GM12878 (cell line): ENCODE results near the gene TIPARP.

ENCODE experiments used
- CHD2 ChIP-seq: IDR thresholded peaks from 2 replicates; pipeline ENCODE4 v1.6.1; 2011; ENCODE audit warnings: low read depth, low read length, improper control_type of control experiment, borderline replicate concordance
- EZH2 ChIP-seq: IDR thresholded peaks from 2 replicates; pipeline ENCODE4 v1.6.1; 2012; ENCODE audit warnings: low read depth, mild to moderate bottlenecking, control low read depth, inconsistent platforms, low read length, borderline replicate concordance; ENCODE audit not compliant: control insufficient read depth
- HDAC2 ChIP-seq: fragments of 200-600 bp; sonication (generic); IDR thresholded peaks from 2 replicates; pipeline ENCODE4 v1.6.1; 2017
- SREBF2 ChIP-seq: IDR thresholded peaks from 2 replicates; pipeline ENCODE4 v1.6.1; 2012; ENCODE audit warnings: mild to moderate bottlenecking, low read length
- YBX1 ChIP-seq: fragments of 450-650 bp; IDR thresholded peaks from 2 replicates; pipeline ENCODE4 v1.6.1; 2016; ENCODE audit warnings: antibody characterized with exemption
- TF ChIP-seq, protein P1 (sequence below): fragments of 450-650 bp; conservative IDR thresholded peaks from 2 replicates; pipeline ENCODE4 v1.6.1; 2017; ENCODE audit warnings: mild to moderate bottlenecking, moderate library complexity
- TF ChIP-seq, protein P2 (sequence below), 3 experiments: IDR thresholded peaks in 2 of 3; conservative IDR thresholded peaks in 1 of 3; 2 replicates each; pipeline ENCODE4 v1.5.1; 2011; ENCODE audit warnings: low read depth in 3 of 3, low read length in 3 of 3, mild to moderate bottlenecking in 3 of 3, control low read depth in 2 of 3, moderate library complexity in 2 of 3, inconsistent platforms in 1 of 3, mixed read lengths in 1 of 3; ENCODE audit not compliant: control insufficient read depth in 2 of 3, insufficient read depth in 1 of 3; ENCODE audit errors: extremely low read depth in 1 of 3
- TF ChIP-seq, protein P3 (sequence below): fragments of 450-650 bp; IDR thresholded peaks from 2 replicates; pipeline ENCODE4 v1.6.1; 2018; ENCODE audit warnings: borderline replicate concordance, mild to moderate bottlenecking; ENCODE audit not compliant: partially characterized antibody
- TF ChIP-seq, protein P4 (sequence below): fragments of 450-650 bp; IDR thresholded peaks from 2 replicates; pipeline ENCODE4 v1.6.1; 2017; ENCODE audit warnings: mild to moderate bottlenecking, low read depth, inconsistent platforms; ENCODE audit not compliant: poor library complexity, severe bottlenecking

DNA sequence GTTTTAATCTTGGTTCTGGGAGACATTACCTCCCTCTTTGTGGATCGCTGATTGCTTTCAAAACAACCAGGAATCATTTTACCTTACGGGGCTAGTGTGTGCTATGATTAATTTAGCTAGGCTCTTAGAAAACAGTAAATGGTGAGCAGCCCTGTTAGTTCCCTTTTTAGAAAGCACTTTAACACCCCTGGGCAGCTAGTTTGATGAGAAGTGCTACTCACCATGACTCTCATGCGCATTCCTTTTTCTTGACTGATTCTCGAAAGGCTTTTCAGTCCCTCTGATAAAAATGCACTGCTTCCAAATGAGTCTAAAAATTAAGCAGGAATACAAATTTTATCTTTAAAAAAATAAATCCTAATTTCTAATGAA is 76.5 kb downstream of the TIPARP start:
- TF ChIP-seq HDAC2, result no peak
- no peak for TF ChIP-seq SREBF2
- no peak for TF ChIP-seq CHD2
- TF ChIP-seq, protein P1, sequence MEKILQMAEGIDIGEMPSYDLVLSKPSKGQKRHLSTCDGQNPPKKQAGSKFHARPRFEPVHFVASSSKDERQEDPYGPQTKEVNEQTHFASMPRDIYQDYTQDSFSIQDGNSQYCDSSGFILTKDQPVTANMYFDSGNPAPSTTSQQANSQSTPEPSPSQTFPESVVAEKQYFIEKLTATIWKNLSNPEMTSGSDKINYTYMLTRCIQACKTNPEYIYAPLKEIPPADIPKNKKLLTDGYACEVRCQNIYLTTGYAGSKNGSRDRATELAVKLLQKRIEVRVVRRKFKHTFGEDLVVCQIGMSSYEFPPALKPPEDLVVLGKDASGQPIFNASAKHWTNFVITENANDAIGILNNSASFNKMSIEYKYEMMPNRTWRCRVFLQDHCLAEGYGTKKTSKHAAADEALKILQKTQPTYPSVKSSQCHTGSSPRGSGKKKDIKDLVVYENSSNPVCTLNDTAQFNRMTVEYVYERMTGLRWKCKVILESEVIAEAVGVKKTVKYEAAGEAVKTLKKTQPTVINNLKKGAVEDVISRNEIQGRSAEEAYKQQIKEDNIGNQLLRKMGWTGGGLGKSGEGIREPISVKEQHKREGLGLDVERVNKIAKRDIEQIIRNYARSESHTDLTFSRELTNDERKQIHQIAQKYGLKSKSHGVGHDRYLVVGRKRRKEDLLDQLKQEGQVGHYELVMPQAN, result no peak
- TF ChIP-seq, protein P2, sequence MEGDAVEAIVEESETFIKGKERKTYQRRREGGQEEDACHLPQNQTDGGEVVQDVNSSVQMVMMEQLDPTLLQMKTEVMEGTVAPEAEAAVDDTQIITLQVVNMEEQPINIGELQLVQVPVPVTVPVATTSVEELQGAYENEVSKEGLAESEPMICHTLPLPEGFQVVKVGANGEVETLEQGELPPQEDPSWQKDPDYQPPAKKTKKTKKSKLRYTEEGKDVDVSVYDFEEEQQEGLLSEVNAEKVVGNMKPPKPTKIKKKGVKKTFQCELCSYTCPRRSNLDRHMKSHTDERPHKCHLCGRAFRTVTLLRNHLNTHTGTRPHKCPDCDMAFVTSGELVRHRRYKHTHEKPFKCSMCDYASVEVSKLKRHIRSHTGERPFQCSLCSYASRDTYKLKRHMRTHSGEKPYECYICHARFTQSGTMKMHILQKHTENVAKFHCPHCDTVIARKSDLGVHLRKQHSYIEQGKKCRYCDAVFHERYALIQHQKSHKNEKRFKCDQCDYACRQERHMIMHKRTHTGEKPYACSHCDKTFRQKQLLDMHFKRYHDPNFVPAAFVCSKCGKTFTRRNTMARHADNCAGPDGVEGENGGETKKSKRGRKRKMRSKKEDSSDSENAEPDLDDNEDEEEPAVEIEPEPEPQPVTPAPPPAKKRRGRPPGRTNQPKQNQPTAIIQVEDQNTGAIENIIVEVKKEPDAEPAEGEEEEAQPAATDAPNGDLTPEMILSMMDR (IDR thresholded peaks at IDR 0.05 in 2 of 3, conservative IDR thresholded peaks at IDR 0.05 in 1 of 3; ENCODE audit: control insufficient read depth in 2 of 3, extremely low read depth in 1 of 3, insufficient read depth in 1 of 3, low read depth in 3 of 3, low read length in 3 of 3), result no peak
- TF ChIP-seq YBX1, result no peak
- TF ChIP-seq, protein P3, sequence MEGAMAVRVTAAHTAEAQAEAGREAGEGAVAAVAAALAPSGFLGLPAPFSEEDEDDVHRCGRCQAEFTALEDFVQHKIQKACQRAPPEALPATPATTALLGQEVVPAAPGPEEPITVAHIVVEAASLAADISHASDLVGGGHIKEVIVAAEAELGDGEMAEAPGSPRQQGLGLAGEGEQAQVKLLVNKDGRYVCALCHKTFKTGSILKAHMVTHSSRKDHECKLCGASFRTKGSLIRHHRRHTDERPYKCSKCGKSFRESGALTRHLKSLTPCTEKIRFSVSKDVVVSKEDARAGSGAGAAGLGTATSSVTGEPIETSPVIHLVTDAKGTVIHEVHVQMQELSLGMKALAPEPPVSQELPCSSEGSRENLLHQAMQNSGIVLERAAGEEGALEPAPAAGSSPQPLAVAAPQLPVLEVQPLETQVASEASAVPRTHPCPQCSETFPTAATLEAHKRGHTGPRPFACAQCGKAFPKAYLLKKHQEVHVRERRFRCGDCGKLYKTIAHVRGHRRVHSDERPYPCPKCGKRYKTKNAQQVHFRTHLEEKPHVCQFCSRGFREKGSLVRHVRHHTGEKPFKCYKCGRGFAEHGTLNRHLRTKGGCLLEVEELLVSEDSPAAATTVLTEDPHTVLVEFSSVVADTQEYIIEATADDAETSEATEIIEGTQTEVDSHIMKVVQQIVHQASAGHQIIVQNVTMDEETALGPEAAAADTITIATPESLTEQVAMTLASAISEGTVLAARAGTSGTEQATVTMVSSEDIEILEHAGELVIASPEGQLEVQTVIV, result no peak
- TF ChIP-seq EZH2, result no peak
- TF ChIP-seq, protein P4, sequence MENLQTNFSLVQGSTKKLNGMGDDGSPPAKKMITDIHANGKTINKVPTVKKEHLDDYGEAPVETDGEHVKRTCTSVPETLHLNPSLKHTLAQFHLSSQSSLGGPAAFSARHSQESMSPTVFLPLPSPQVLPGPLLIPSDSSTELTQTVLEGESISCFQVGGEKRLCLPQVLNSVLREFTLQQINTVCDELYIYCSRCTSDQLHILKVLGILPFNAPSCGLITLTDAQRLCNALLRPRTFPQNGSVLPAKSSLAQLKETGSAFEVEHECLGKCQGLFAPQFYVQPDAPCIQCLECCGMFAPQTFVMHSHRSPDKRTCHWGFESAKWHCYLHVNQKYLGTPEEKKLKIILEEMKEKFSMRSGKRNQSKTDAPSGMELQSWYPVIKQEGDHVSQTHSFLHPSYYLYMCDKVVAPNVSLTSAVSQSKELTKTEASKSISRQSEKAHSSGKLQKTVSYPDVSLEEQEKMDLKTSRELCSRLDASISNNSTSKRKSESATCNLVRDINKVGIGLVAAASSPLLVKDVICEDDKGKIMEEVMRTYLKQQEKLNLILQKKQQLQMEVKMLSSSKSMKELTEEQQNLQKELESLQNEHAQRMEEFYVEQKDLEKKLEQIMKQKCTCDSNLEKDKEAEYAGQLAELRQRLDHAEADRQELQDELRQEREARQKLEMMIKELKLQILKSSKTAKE, result no peak
